ENCODE data around the gene NT5C1B. TPM values are rescaled to one million over a fixed set of nuclear protein-coding genes. Genes with fewer than 3 reads are reported as not detected.

Gene NT5C1B
- total RNA-seq, 1 donor from 2014 or later = not detected

- Mint-ChIP-seq H3K27me3 (peaks cover 70% of the 10 kb centered on the region), H3K9me3 (peaks cover 4% of the 10 kb centered on the region), H3K4me1 (ENCODE audit: unreplicated experiment) (peaks cover 7% of the 10 kb centered on the region), H3K27ac (no peak overlapping the region), H3K36me3 (no peaks in the 10 kb centered on the region), H3K4me3 (no peak overlapping the region)
- TF ChIP-seq CTCF (conservative IDR thresholded peaks at IDR 0.05) = no peak
- DNase-seq (ENCODE audit: extremely low spot score, unreplicated experiment) = no peak
These were observed 58.2 kb downstream of the NT5C1B start for GRCh38 chr2:18531194-18531593.

DNA sequence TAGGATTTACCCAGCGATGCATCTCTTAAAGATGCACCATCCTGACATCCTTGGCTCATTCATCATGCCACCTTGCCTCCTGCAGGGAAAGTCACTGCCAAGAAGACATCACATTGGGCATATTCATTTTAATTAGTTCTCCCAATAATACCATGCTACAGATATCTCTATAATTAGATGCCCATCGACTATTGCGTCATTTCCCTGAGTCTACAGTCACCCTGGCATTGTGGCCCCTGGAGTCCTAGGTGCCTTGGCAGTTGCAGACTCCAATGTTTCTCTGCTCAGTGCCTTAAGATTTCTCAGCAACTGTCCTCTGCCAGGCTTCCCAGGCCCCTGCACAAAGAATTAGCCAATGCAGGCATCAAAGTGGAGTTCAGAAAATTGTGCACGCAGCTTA, 61.5 kb downstream of the NT5C1B start:
- Mint-ChIP-seq H3K36me3 (no peaks in the 10 kb centered on the region), H3K27me3 (peaks cover 51% of the 10 kb centered on the region), H3K9me3 (no peaks in the 10 kb centered on the region), H3K27ac (no peak overlapping the region), H3K4me1 (ENCODE audit: unreplicated experiment) (peaks cover 6% of the 10 kb centered on the region), H3K4me3 (no peak overlapping the region)
- DNase-seq (ENCODE audit: extremely low spot score, unreplicated experiment) = no peak
- TF ChIP-seq CTCF (conservative IDR thresholded peaks at IDR 0.05) = no peak

GRCh38 chr2:18527326-18527725, 62.0 kb downstream of the NT5C1B start:
- H3K36me3 Mint-ChIP-seq = no peaks in the 10 kb centered on the region
- peaks cover 51% of the 10 kb centered on the region for H3K27me3 Mint-ChIP-seq
- H3K4me1 Mint-ChIP-seq (ENCODE audit: unreplicated experiment) = peaks cover 11% of the 10 kb centered on the region
- no peak for DNase-seq (ENCODE audit: extremely low spot score, unreplicated experiment)
- no peak for TF ChIP-seq CTCF (conservative IDR thresholded peaks at IDR 0.05)
- H3K27ac Mint-ChIP-seq = no peak overlapping the region
- H3K9me3 Mint-ChIP-seq = no peaks in the 10 kb centered on the region
- no peak overlapping the region for H3K4me3 Mint-ChIP-seq

GRCh38 chr2:18526429-18526828, 62.9 kb downstream of the NT5C1B start:
- no peak overlapping the region for H3K4me3 Mint-ChIP-seq
- H3K4me1 Mint-ChIP-seq (ENCODE audit: unreplicated experiment) = peaks cover 19% of the 10 kb centered on the region
- H3K27ac Mint-ChIP-seq = no peak overlapping the region
- no peaks in the 10 kb centered on the region for H3K36me3 Mint-ChIP-seq
- peaks cover 52% of the 10 kb centered on the region for H3K27me3 Mint-ChIP-seq
- no peak for TF ChIP-seq CTCF (conservative IDR thresholded peaks at IDR 0.05)
- no peak for DNase-seq (ENCODE audit: extremely low spot score, unreplicated experiment)
- no peaks in the 10 kb centered on the region for H3K9me3 Mint-ChIP-seq

GRCh38 chr2:18525852-18526251, 63.5 kb downstream of the NT5C1B start:
- no peak for TF ChIP-seq CTCF (conservative IDR thresholded peaks at IDR 0.05)
- Mint-ChIP-seq H3K9me3 (no peaks in the 10 kb centered on the region), H3K27ac (no peak overlapping the region), H3K27me3 (peaks cover 47% of the 10 kb centered on the region), H3K4me3 (no peak overlapping the region), H3K36me3 (no peaks in the 10 kb centered on the region), H3K4me1 (ENCODE audit: unreplicated experiment) (peaks cover 20% of the 10 kb centered on the region)
- no peak for DNase-seq (ENCODE audit: extremely low spot score, unreplicated experiment)

GRCh38 chr2:18525236-18525635, 64.1 kb downstream of the NT5C1B start:
- DNase-seq (ENCODE audit: extremely low spot score, unreplicated experiment) = no peak
- H3K4me3 Mint-ChIP-seq = no peak overlapping the region
- H3K36me3 Mint-ChIP-seq = no peaks in the 10 kb centered on the region
- peaks cover 23% of the 10 kb centered on the region for H3K4me1 Mint-ChIP-seq (ENCODE audit: unreplicated experiment)
- H3K27me3 Mint-ChIP-seq = peaks cover 47% of the 10 kb centered on the region
- no peaks in the 10 kb centered on the region for H3K9me3 Mint-ChIP-seq
- H3K27ac Mint-ChIP-seq = no peak overlapping the region
- no peak for TF ChIP-seq CTCF (conservative IDR thresholded peaks at IDR 0.05)

All from type B pancreatic cell (in vitro differentiated cells).